ENCODE data around the gene DISP2. TPM values are rescaled to one million over a fixed set of nuclear protein-coding genes. Genes with fewer than 3 reads are reported as not detected.

Gene DISP2
- total and polyA plus RNA-seq, 8 donors, result 0.14 to 4.1 (median 1.4) TPM

GRCh38 chr15:40381818-40382529 is 24.0 kb downstream of the DISP2 start:
- peaks cover 0 to 4% (median 0%) of the 10 kb centered on the region in 3 donors for H3K36me3 ChIP-seq
- ATAC-seq (no peak), FAIRE-seq (no peak), DNase-seq (no peak)
- no peak overlapping the region for H3K27ac ChIP-seq
- intact Hi-C loops (cut with DNase I), result no loop called here
- no peak overlapping the region for H3K4me3 ChIP-seq
- no peak for TF ChIP-seq CTCF (IDR thresholded peaks at IDR 0.05)
- WGBS, 2 donors, result 79 to 81% methylated on average over 11 of the region's 11 CpGs
- H3K9me3 ChIP-seq, result no peaks in the 10 kb centered on the region
- H3K4me1 ChIP-seq, result peaks cover 0 to 5% (median 0%) of the 10 kb centered on the region in 3 donors
- H3K27me3 ChIP-seq, result no peaks in the 10 kb centered on the region

GRCh38 chr15:40382580-40383456 is 24.8 kb downstream of the DISP2 start, which contains the start of gene KNSTRN:
KNSTRN (plus strand) TSS chr15:40382721; CDS start chr15:40382836, 115 bp downstream.
- FAIRE-seq (no peak), ATAC-seq (peak; percentile 98 to 100 (median 99)), DNase-seq (peak; percentile 87 to 94 (median 91))
- intact Hi-C loops (cut with DNase I), result no loop called here
- 3% methylated on average over 57 of the region's 57 CpGs for WGBS, 2 donors
- peaks cover 0 to 5% (median 0%) of the 10 kb centered on the region in 3 donors for H3K4me1 ChIP-seq
- peaks cover 0 to 8% (median 0%) of the 10 kb centered on the region in 3 donors for H3K36me3 ChIP-seq
- H3K4me3 ChIP-seq, result peak within 1 kb of the TSS; percentile 75 to 89 (median 84)
- TF ChIP-seq CTCF (IDR thresholded peaks at IDR 0.05), result no peak
- H3K27ac ChIP-seq, result peak within 1 kb of the TSS in 1 of 4 donors; percentile 46
- H3K9me3 ChIP-seq, result no peaks in the 10 kb centered on the region
- no peaks in the 10 kb centered on the region for H3K27me3 ChIP-seq

GRCh38 chr15:40386480-40386879 is 28.5 kb downstream of the DISP2 start:
- DNase-seq, result no peak

More at GRCh38 chr15:40386480-40386879, 28.5 kb downstream of the DISP2 start:
- H3K27ac ChIP-seq, result no peak overlapping the region
- no peaks in the 10 kb centered on the region for H3K27me3 ChIP-seq
- FAIRE-seq, result no peak
- H3K4me3 ChIP-seq, result no peak overlapping the region
- WGBS, 2 donors, result 98 to 99% methylated on average over 3 of the region's 3 CpGs
- peaks cover 0 to 9% (median 0%) of the 10 kb centered on the region in 3 donors for H3K36me3 ChIP-seq
- no peak for TF ChIP-seq CTCF (IDR thresholded peaks at IDR 0.05)
- ATAC-seq, result no peak
- no peaks in the 10 kb centered on the region for H3K9me3 ChIP-seq
- H3K4me1 ChIP-seq, result peaks cover 0 to 5% (median 0%) of the 10 kb centered on the region in 3 donors
- intact Hi-C loops (cut with DNase I), result no loop called here

All from pancreas (tissue), 10 donors.